ENCODE results near the gene MCUR1.

MCUR1 gene

DNA sequence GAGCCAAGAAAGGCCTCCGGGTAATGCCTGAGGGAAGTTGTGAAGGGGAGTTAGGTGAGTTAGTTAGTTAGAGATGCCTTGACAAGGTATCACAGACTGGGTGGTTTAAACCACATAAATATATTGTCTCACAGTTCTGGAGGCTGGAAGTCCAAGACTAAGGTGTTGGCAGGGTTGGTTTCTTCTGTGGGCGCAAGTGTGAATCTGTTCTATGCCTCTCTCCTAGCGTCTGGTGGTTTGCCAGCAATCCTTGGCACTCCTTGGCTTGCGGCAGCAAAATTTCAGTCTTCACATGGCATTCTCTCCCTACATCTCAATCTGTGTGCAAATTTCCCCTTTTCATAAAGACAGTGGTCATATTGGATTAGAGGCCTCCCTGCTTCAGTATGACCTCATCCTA, 73.0 kb downstream of the MCUR1 start:
- DNase-seq (ENCODE audit: low read depth in 1 of 2, low spot score in 1 of 2): no peak

Data from activated CD4-positive, alpha-beta T cell treated with anti-CD3 and anti-CD28 coated beads, Interleukin-2, amount 50 U/mL, for 24 hours (primary cell).